ENCODE measurements around the gene EPS8. TPM values are rescaled to one million over a fixed set of nuclear protein-coding genes. Genes with fewer than 3 reads are reported as not detected.
A peak's percentile ranks its signal among the peaks of the same experiment; 100 is the strongest.

Gene EPS8
- total RNA-seq, 5 donors from 2014 or later (not counting 1 experiment from before 2014, with no cell fraction given): 0.91 to 3.8 (median 2.1) TPM

DNA sequence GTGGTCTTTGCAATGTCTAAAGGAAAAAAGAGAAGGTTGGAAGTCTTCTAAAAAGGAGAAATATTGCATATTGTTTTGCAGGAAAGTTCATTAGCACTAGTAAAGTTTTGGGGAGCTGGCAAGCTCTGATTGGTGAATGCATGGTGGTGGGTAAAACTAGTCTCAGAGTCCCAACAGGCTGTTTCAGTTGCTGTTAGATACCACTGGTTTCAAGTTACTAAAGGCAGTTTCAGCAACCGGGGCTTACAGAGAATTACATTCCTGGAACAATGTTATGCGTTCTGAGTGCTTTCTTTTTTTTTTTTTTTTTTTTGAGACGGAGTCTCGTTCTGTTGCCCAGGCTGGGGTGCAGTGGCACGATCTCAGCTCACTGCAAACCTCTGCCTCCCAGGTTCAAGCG lies 208.2 kb downstream of the EPS8 start:
- WGBS (ENCODE audit: insufficient coverage): 67% methylated on average over 4 of the region's 6 CpGs
- H3K9me3 ChIP-seq: no peaks in the 10 kb centered on the region
- peak overlapping the region in 1 of 2 donors; percentile 69 for H3K27ac Mint-ChIP-seq
- DNase-seq: no peak
- peaks cover 15 to 23% (median 22%) of the 10 kb centered on the region in 3 donors for H3K4me1 Mint-ChIP-seq
- H3K27me3 Mint-ChIP-seq: no peaks in the 10 kb centered on the region
- no peak overlapping the region for H3K4me3 ChIP-seq (ENCODE audit: control insufficient read depth in 1 of 2, extremely low read depth in 1 of 2, low read length in 1 of 2)
- H3K36me3 ChIP-seq (ENCODE audit: control insufficient read depth in 2 of 2, extremely low read depth in 1 of 2, insufficient read depth in 1 of 2, low read length in 1 of 2): no peaks in the 10 kb centered on the region
- H3K27ac ChIP-seq (ENCODE audit: low read length): no peak overlapping the region
- POLR2A ChIA-PET: interaction anchor here in 1 of 2 donors (0.7 kb wide), 1 partner anchor 9 kb away, joined by 4 read pairs; no protein-coding TSS in a partner anchor
- CTCF ChIA-PET: interaction anchor here (0.6 to 10.5 kb wide), 5 partner anchors 48 to 1218 kb away, joined by 3 to 211 read pairs (median 6); no protein-coding TSS in a partner anchor
- H3K36me3 Mint-ChIP-seq: peaks cover 22% of the 10 kb centered on the region
- H3K9me3 Mint-ChIP-seq: no peaks in the 10 kb centered on the region
- H3K4me3 Mint-ChIP-seq: no peak overlapping the region
- no peaks in the 10 kb centered on the region for H3K27me3 ChIP-seq (replicated peaks in 1 of 2; ENCODE audit: control insufficient read depth in 2 of 2, extremely low read depth in 1 of 2, insufficient read depth in 2 of 2, low read length in 1 of 2)
- ATAC-seq (replicated peaks in 1 of 4): no peak
- H3K4me1 ChIP-seq (ENCODE audit: control insufficient read depth in 1 of 2, extremely low read depth in 1 of 2, insufficient read depth in 2 of 2, low read length in 2 of 2): peaks cover 0 to 2% of the 10 kb centered on the region in 2 experiments

- WGBS (ENCODE audit: insufficient coverage): no CpG with 5 or more reads among the region's 1 CpG
- Mint-ChIP-seq H3K27me3 (no peaks in the 10 kb centered on the region), H3K36me3 (peaks cover 27% of the 10 kb centered on the region), H3K4me1 (peaks cover 15 to 28% (median 25%) of the 10 kb centered on the region in 3 donors), H3K27ac (peak overlapping the region in 1 of 2 donors; percentile 69), H3K9me3 (peaks cover 0 to 4% (median 0%) of the 10 kb centered on the region in 3 donors), H3K4me3 (no peak overlapping the region)
- no peaks in the 10 kb centered on the region for H3K27me3 ChIP-seq (replicated peaks in 1 of 2; ENCODE audit: control insufficient read depth in 2 of 2, extremely low read depth in 1 of 2, insufficient read depth in 2 of 2, low read length in 1 of 2)
- DNase-seq (peak in 27 of 35 experiments; percentile 9 to 53 (median 30)), ATAC-seq (replicated peaks in 1 of 4) (peak in 3 of 4 experiments; percentile 66 to 78 (median 71))
- no peaks in the 10 kb centered on the region for H3K36me3 ChIP-seq (ENCODE audit: control insufficient read depth in 2 of 2, extremely low read depth in 1 of 2, insufficient read depth in 1 of 2, low read length in 1 of 2)
- H3K4me3 ChIP-seq (ENCODE audit: control insufficient read depth in 1 of 2, extremely low read depth in 1 of 2, low read length in 1 of 2): no peak overlapping the region
- no peaks in the 10 kb centered on the region for H3K9me3 ChIP-seq
- CTCF ChIA-PET: interaction anchor here (0.7 to 10.5 kb wide), 6 partner anchors 10 to 316 kb away, joined by 3 to 211 read pairs (median 6); no protein-coding TSS in a partner anchor
- POLR2A ChIA-PET: no interaction called here
- no peak overlapping the region for H3K27ac ChIP-seq (ENCODE audit: low read length)
- H3K4me1 ChIP-seq (ENCODE audit: control insufficient read depth in 1 of 2, extremely low read depth in 1 of 2, insufficient read depth in 2 of 2, low read length in 2 of 2): peaks cover 0 to 2% of the 10 kb centered on the region in 2 experiments
Observed at GRCh38 chr12:15580431-15580830, 208.8 kb downstream of the EPS8 start.

- no peak for ATAC-seq (replicated peaks in 1 of 4)
- H3K4me1 ChIP-seq (ENCODE audit: control insufficient read depth in 1 of 2, extremely low read depth in 1 of 2, insufficient read depth in 2 of 2, low read length in 2 of 2): peaks cover 4 to 7% of the 10 kb centered on the region in 2 experiments
Observed at GRCh38 chr12:15575671-15576541, 213.3 kb downstream of the EPS8 start.

GRCh38 chr12:15574353-15574752 lies 214.8 kb downstream of the EPS8 start:
- ATAC-seq (replicated peaks in 1 of 4) (no peak), DNase-seq (no peak)
- Histone ChIP-seq H3K27me3 (replicated peaks in 1 of 2; ENCODE audit: control insufficient read depth in 2 of 2, extremely low read depth in 1 of 2, insufficient read depth in 2 of 2, low read length in 1 of 2) (no peaks in the 10 kb centered on the region), H3K36me3 (ENCODE audit: control insufficient read depth in 2 of 2, extremely low read depth in 1 of 2, insufficient read depth in 1 of 2, low read length in 1 of 2) (no peaks in the 10 kb centered on the region), H3K4me1 (ENCODE audit: control insufficient read depth in 1 of 2, extremely low read depth in 1 of 2, insufficient read depth in 2 of 2, low read length in 2 of 2) (peaks cover 9 to 10% of the 10 kb centered on the region in 2 experiments), H3K9me3 (no peaks in the 10 kb centered on the region), H3K4me3 (ENCODE audit: control insufficient read depth in 1 of 2, extremely low read depth in 1 of 2, low read length in 1 of 2) (no peak overlapping the region), H3K27ac (ENCODE audit: low read length) (no peak overlapping the region)
- Mint-ChIP-seq H3K36me3 (peaks cover 24% of the 10 kb centered on the region), H3K4me1 (peaks cover 26 to 33% (median 30%) of the 10 kb centered on the region in 3 donors), H3K9me3 (peaks cover 0 to 4% (median 0%) of the 10 kb centered on the region in 3 donors), H3K4me3 (no peak overlapping the region), H3K27ac (no peak overlapping the region), H3K27me3 (no peaks in the 10 kb centered on the region)
- POLR2A ChIA-PET: interaction anchor here in 1 of 2 donors (0.7 to 1.1 kb wide), 2 partner anchors 28 to 47 kb away, joined by 3 read pairs; no protein-coding TSS in a partner anchor
- WGBS (ENCODE audit: insufficient coverage): no CpG with 5 or more reads among the region's 1 CpG
- CTCF ChIA-PET: interaction anchor here (0.6 to 2.7 kb wide), 6 partner anchors 11 to 678 kb away, joined by 3 to 9 read pairs (median 6); no protein-coding TSS in a partner anchor

More at GRCh38 chr12:15575671-15576541, 213.3 kb downstream of the EPS8 start:
- Mint-ChIP-seq H3K27ac (peak overlapping the region; percentile 5 to 63), H3K4me3 (no peak overlapping the region), H3K27me3 (no peaks in the 10 kb centered on the region), H3K4me1 (peaks cover 20 to 36% (median 26%) of the 10 kb centered on the region in 3 donors), H3K9me3 (peaks cover 0 to 4% (median 0%) of the 10 kb centered on the region in 3 donors), H3K36me3 (peaks cover 30% of the 10 kb centered on the region)
- no peak overlapping the region for H3K4me3 ChIP-seq (ENCODE audit: control insufficient read depth in 1 of 2, extremely low read depth in 1 of 2, low read length in 1 of 2)
- whole genome bisulfite sequencing (ENCODE audit: insufficient coverage): no CpG with 5 or more reads among the region's 3 CpGs
- ChIA-PET POLR2A (no interaction called here), CTCF (interaction anchor here in 1 of 2 donors (2.7 kb wide), 1 partner anchor 44 kb away, joined by 9 read pairs; no protein-coding TSS in a partner anchor)
- H3K36me3 ChIP-seq (ENCODE audit: control insufficient read depth in 2 of 2, extremely low read depth in 1 of 2, insufficient read depth in 1 of 2, low read length in 1 of 2): no peaks in the 10 kb centered on the region
- H3K9me3 ChIP-seq: no peaks in the 10 kb centered on the region
- DNase-seq: no peak
- H3K27me3 ChIP-seq (replicated peaks in 1 of 2; ENCODE audit: control insufficient read depth in 2 of 2, extremely low read depth in 1 of 2, insufficient read depth in 2 of 2, low read length in 1 of 2): no peaks in the 10 kb centered on the region
- no peak overlapping the region for H3K27ac ChIP-seq (ENCODE audit: low read length)

Other genes with a start within 250 kb of the EPS8 start
- gene STRAP, start 93.0 kb upstream of the EPS8 start, total RNA-seq: 100 to 1,000 TPM in 1 of 5 donors, 10 to 100 TPM in 4; 47.4 to 101 (median 55.4) TPM
- gene DERA, start 121.9 kb upstream of the EPS8 start, total RNA-seq: 10 to 100 TPM; 11.0 to 13.4 (median 11.6) TPM